HG03175 (cell line): ENCODE results near the gene ZNF385C.

Experiments
- ATAC-seq: cut with Tn5 transposase; IDR thresholded peaks from one replicate; pipeline ENCODE4 v1.9.1; 2021; ENCODE audit warnings: mild to moderate bottlenecking, moderate library complexity; ENCODE audit not compliant: unreplicated experiment

ZNF385C gene

GRCh38 chr17:42053731-42054500, 44.4 kb downstream of the ZNF385C start:
- no peak for ATAC-seq

GRCh38 chr17:42052346-42052877, 45.9 kb downstream of the ZNF385C start:
- no peak for ATAC-seq

- no peak for ATAC-seq
Measured at GRCh38 chr17:42051645-42052044, 46.6 kb downstream of the ZNF385C start.

GRCh38 chr17:42051013-42051400, 47.3 kb downstream of the ZNF385C start:
- no peak for ATAC-seq

- no peak for ATAC-seq
Measured at GRCh38 chr17:42050393-42051012, 47.8 kb downstream of the ZNF385C start, which contains the start of gene C17orf113. TSS of gene C17orf113 (minus strand) at chr17:42050601. CDS start at chr17:42043376, 7,225 bp downstream.

GRCh38 chr17:42049834-42050392, 48.4 kb downstream of the ZNF385C start:
- no peak for ATAC-seq

- ATAC-seq, result no peak
Measured at GRCh38 chr17:42047343-42047742, 50.9 kb downstream of the ZNF385C start.

GRCh38 chr17:42045719-42046118, 52.6 kb downstream of the ZNF385C start:
- ATAC-seq, result no peak

- no peak for ATAC-seq
Measured at GRCh38 chr17:42042598-42043319, 55.5 kb downstream of the ZNF385C start.

GRCh38 chr17:42041619-42042018, 56.7 kb downstream of the ZNF385C start:
- no peak for ATAC-seq

- ATAC-seq, result no peak
Measured at GRCh38 chr17:42040818-42041217, 57.5 kb downstream of the ZNF385C start.

GRCh38 chr17:42039794-42040763, 58.2 kb downstream of the ZNF385C start:
- ATAC-seq, result no peak

- no peak for ATAC-seq
Measured at GRCh38 chr17:42038221-42038973, 59.9 kb downstream of the ZNF385C start.

GRCh38 chr17:42034059-42034458, 64.2 kb downstream of the ZNF385C start:
- ATAC-seq, result no peak

GRCh38 chr17:42031584-42031983, 66.7 kb downstream of the ZNF385C start:
- no peak for ATAC-seq

- no peak for ATAC-seq
Measured at GRCh38 chr17:42028791-42029127, 69.5 kb downstream of the ZNF385C start.

- no peak for ATAC-seq
Measured at GRCh38 chr17:42027961-42028790, 70.1 kb downstream of the ZNF385C start.

- ATAC-seq, result no peak
Measured at GRCh38 chr17:42027590-42027889, 70.7 kb downstream of the ZNF385C start.
